WTC11 (cell line): ENCODE measurements around the gene CHST3.

Source experiments
- HMGA2 ChIP-seq: fragments of 250-450 bp; sonication (Bioruptor Pico); IDR thresholded peaks from 2 replicates; pipeline ENCODE4 v1.4.0; 2021; ENCODE audit warnings: mild to moderate bottlenecking, moderate library complexity
- JUN ChIP-seq: sonication (generic); formaldehyde crosslinking; IDR thresholded peaks from 2 replicates; pipeline ENCODE4 v1.8.0; 2023; ENCODE audit warnings: mild to moderate bottlenecking, missing genetic modification reagents
- TF ChIP-seq, protein P1 (sequence below): fragments of 200-600 bp; IDR thresholded peaks from 2 replicates; pipeline ENCODE4 v1.8.0; 2022; ENCODE audit warnings: antibody characterized with exemption
- TF ChIP-seq, protein P2 (sequence below): fragments of 250-450 bp; sonication (Bioruptor Pico); IDR thresholded peaks from 2 replicates; pipeline ENCODE4 v1.9.0; 2021; ENCODE audit warnings: mild to moderate bottlenecking
- TF ChIP-seq, protein P3 (sequence below): sonication (generic); formaldehyde crosslinking; IDR thresholded peaks from 2 replicates; pipeline ENCODE4 v1.8.0; 2023; ENCODE audit warnings: mild to moderate bottlenecking, missing genetic modification reagents

DNA sequence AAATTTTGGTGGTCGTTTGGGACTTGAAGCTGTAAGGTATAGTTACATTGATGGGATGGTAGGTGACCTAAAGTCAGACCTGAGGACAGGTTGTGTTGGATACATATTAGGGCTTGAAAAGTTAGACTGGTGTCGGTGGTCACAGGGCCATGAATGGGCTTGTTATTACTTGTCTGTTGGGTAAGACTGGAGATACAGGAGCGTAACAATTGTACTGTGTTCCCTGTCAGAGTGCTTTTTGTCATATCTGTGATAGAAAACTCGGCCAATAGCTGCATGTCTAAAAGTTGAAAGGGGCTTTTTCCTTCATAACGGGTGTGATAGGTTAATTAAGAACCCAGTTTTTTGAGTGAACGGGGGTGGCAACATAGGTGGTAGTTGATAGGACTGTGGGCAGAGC lies 13.5 kb upstream of the CHST3 start:
- TF ChIP-seq HMGA2 (CRISPR knock-in tag) (no peak), JUN (no peak)
- TF ChIP-seq, protein P1, sequence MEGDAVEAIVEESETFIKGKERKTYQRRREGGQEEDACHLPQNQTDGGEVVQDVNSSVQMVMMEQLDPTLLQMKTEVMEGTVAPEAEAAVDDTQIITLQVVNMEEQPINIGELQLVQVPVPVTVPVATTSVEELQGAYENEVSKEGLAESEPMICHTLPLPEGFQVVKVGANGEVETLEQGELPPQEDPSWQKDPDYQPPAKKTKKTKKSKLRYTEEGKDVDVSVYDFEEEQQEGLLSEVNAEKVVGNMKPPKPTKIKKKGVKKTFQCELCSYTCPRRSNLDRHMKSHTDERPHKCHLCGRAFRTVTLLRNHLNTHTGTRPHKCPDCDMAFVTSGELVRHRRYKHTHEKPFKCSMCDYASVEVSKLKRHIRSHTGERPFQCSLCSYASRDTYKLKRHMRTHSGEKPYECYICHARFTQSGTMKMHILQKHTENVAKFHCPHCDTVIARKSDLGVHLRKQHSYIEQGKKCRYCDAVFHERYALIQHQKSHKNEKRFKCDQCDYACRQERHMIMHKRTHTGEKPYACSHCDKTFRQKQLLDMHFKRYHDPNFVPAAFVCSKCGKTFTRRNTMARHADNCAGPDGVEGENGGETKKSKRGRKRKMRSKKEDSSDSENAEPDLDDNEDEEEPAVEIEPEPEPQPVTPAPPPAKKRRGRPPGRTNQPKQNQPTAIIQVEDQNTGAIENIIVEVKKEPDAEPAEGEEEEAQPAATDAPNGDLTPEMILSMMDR = no peak
- TF ChIP-seq, protein P2, sequence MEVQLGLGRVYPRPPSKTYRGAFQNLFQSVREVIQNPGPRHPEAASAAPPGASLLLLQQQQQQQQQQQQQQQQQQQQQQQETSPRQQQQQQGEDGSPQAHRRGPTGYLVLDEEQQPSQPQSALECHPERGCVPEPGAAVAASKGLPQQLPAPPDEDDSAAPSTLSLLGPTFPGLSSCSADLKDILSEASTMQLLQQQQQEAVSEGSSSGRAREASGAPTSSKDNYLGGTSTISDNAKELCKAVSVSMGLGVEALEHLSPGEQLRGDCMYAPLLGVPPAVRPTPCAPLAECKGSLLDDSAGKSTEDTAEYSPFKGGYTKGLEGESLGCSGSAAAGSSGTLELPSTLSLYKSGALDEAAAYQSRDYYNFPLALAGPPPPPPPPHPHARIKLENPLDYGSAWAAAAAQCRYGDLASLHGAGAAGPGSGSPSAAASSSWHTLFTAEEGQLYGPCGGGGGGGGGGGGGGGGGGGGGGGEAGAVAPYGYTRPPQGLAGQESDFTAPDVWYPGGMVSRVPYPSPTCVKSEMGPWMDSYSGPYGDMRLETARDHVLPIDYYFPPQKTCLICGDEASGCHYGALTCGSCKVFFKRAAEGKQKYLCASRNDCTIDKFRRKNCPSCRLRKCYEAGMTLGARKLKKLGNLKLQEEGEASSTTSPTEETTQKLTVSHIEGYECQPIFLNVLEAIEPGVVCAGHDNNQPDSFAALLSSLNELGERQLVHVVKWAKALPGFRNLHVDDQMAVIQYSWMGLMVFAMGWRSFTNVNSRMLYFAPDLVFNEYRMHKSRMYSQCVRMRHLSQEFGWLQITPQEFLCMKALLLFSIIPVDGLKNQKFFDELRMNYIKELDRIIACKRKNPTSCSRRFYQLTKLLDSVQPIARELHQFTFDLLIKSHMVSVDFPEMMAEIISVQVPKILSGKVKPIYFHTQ = no peak
- TF ChIP-seq, protein P3, sequence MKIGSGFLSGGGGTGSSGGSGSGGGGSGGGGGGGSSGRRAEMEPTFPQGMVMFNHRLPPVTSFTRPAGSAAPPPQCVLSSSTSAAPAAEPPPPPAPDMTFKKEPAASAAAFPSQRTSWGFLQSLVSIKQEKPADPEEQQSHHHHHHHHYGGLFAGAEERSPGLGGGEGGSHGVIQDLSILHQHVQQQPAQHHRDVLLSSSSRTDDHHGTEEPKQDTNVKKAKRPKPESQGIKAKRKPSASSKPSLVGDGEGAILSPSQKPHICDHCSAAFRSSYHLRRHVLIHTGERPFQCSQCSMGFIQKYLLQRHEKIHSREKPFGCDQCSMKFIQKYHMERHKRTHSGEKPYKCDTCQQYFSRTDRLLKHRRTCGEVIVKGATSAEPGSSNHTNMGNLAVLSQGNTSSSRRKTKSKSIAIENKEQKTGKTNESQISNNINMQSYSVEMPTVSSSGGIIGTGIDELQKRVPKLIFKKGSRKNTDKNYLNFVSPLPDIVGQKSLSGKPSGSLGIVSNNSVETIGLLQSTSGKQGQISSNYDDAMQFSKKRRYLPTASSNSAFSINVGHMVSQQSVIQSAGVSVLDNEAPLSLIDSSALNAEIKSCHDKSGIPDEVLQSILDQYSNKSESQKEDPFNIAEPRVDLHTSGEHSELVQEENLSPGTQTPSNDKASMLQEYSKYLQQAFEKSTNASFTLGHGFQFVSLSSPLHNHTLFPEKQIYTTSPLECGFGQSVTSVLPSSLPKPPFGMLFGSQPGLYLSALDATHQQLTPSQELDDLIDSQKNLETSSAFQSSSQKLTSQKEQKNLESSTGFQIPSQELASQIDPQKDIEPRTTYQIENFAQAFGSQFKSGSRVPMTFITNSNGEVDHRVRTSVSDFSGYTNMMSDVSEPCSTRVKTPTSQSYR = no peak
